H1 (cell line): ENCODE measurements around the gene UBALD1. TPM values are rescaled to one million over a fixed set of nuclear protein-coding genes. Genes with fewer than 3 reads are reported as not detected.

ENCODE experiments used
- CHD7 ChIP-seq: fragments of 300-600 bp; sonication (generic); IDR thresholded peaks from 2 replicates; pipeline ENCODE4 v1.7.1; 2012; ENCODE audit warnings: low read length, moderate library complexity, mild to moderate bottlenecking, inconsistent platforms; ENCODE audit not compliant: insufficient replicate concordance
- TCF12 ChIP-seq: IDR thresholded peaks from 2 replicates; pipeline ENCODE4 v1.6.1; 2011; ENCODE audit warnings: low read depth, mild to moderate bottlenecking, low read length
- polyA plus RNA-seq, 7 experiments: library from polyadenylated mRNA; depleted of rRNA in 3 of 7; stranded (reverse) in 5 of 7; unstranded in 2 of 7; fragments of >200 nt in 5 of 7; fragments of 200-250 nt in 2 of 7; gene quantifications; 1 replicate in 5 of 7; 2 replicates in 1 of 7; 4 replicates in 1 of 7; pipeline versions ENCODE4 v1.2.1 to v1.2.3, GENCODE V29; 2011 to 2013; ENCODE audit warnings: missing spikeins in 2 of 7, mixed read lengths in 2 of 7
- total RNA-seq: library from RNA; stranded (reverse); fragmentation: NEBNext Ultra II Directional; extraction: Animal tissue kit (Norgen Biotek cat#: 25700); gene quantifications from 2 replicates; pipeline ENCODE4 v1.2.1, GENCODE V29; 2021

The UBALD1 gene
- total and polyA plus RNA-seq, 2 of the 8 experiments (the other 6 are each of a cell fraction or from before 2014, with no cell fraction given), result 28.6 to 62.0 TPM

DNA sequence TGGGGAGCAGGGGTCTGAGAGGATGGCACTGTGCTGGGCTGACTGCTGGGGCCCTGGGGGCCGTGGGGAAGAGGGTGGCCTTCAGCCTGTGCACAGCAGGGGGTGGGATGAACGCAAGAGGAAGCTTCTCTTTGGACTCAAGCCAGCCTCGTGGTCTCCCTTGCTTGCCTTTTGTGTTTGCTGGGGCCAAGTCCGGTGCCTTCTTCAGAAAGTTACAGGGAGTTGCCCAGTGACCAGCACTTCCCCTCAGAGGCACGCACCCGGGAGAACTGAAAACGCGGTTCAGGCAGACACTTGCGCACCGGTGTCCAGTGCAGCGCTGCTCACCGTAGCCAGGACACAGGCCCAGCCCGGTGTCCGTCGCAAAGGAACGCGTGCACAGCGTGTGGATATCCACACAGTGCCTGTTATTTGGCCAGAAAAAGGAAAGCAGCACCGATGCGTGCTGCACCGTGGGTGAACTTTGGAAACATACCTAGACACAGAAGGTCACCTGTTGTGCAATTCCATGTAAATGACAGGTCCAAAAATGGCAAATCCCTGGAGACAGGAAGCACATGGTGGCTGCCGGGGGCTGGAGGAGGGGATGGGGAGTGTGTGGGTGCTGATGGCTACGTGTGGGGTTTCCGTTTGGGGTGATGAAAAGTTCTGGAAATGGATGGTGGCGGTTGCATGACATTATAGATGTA lies 49.2 kb upstream of the UBALD1 start (continued):
- no peak for TF ChIP-seq CHD7
- no peak for TF ChIP-seq TCF12
- TF ChIP-seq, all 59 proteins: peak for 0
